GM21360 (cell line): ENCODE results near the gene MOB3A.
"Not testable (repeated sequence)": the region's sequence is repeated elsewhere in the genome, so short reads cannot be mapped to it uniquely, and the experiment has no call there.

Experiments used
- ATAC-seq: cut with Tn5 transposase; IDR thresholded peaks from one replicate; pipeline ENCODE4 v1.9.1; 2021; ENCODE audit warnings: mild to moderate bottlenecking, moderate library complexity; ENCODE audit not compliant: unreplicated experiment

MOB3A gene

DNA sequence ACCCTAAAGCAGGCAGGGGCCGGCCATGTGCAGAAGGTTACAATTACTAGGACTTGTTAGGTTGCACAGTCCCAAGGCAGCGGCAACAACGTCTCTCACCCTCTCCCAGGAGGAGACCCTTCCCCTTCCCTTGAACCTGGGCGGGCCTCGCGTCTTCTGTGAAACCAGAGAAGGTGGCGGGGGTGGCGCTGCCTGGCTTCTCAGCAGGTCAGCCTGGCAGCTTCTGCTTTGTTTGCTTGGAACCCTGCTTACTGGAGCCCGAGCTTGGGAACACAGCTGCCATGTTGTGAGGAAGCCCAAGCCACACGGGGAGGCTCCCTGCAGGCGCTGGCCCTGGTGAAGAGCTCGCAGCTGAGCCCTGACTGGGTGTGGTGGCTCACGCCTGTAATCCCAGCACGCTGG lies 60.5 kb downstream of the MOB3A start:
- ATAC-seq = no peak

DNA sequence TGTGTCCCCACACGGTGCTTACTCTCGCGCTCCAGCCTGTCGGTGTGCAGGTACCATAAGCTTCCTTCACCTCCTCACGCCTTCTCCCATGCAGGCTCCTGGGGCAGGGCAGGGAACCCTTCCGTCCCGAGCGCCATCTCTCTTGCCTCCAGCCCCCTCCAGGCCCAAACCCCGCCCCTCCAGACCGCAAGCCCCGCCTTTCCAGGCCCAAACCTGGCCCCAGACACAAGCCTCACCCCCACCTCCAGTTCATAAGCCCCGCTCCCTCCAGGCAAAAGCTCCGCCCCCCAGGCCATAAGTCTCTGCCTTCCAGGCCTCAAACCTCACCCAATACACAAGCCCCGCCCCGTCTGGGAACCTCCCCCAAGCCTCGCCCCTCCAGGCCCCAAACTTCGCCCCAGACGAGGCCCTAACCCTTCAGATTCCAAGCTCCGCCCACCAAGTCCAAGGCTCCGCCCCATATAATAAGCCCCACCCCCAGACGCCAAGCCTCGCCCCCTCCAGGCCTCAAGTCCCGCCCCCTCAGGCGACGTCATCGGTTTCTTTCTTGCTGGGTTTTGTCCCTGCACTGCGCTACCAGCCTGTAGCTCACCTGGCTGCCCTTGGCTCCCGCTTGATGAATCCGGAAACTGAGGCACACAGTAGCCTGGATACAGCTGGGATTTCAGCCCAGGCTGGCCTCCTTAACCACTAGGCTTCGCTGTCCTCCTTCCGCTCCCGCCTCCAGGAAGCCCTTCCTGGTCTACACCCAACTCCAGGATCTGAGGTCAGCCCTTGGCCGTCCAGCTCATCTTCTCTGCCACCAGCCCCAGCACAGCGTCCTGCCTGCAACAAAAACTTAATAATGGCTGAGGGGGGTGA lies 61.2 kb downstream of the MOB3A start:
- ATAC-seq = no peak

DNA sequence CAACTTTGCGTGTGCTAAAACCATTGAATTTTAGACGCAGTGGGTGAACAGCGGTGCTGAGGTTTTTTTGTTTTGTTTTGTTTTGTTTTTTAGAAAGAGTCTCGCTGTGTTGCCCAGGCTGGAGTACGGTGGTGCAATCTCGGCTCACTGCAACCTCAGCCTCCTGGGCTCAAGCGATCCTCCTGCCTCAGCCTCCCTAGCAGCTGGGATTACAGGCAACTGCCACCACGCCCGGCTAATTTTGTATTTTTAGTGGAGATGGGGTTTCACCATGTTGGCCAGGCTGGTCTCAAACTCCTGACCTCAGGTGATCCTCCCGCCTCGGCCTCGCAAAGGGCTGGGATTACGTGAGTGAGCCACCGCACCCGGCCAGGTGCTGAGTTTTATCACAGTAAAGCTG lies 61.9 kb downstream of the MOB3A start:
- ATAC-seq = not testable (repeated sequence)

DNA sequence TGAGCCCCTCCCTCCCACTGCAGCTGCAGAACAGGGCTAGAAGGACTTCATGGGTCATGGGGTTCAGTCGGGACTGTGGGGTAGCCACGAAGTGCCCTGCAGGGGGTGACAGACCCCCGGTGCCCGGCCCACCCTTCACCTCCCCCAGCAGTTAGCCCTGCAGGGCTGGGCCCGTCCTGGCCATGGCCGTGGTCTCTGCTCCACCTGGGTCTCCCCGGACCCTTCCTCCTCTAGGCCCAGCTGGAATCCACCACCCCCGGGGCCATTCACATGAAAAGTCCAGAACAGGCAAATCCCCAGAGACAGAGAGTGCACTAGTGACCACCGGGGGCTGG lies 62.3 kb downstream of the MOB3A start:
- no peak for ATAC-seq

DNA sequence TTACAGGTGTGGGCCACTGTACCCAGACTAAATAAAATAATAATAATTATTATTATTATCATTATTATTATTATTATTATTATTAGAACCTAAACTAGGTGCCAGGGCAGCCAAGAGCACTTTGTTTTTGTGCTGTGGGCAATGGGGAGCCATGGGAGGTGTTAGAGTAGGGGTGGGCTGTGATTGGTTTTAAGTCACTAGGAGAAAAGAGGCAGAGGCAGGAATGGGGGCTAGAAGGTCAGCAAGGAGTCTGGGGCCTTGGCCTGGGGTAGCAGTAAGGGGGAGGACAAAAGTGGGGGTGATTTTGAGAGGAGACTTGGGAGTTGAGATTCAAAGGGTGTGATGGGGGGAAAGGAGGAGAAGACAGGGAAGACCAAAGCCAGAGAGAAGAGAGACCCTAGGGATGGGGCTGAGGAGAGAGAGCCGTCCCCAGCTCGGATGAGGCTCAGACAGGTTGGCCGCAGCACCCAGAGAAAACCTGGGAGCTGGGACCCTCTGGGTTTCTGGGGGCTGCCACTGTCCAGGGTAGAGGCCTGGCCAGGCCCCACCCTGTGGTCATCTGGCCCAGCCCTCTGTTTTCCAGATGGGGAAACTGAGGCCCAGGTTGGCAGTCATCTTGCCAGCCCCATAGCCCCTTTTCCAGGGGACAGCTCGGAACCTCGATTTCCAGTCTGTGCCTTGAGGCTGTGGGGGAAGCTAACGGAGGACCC lies 62.9 kb downstream of the MOB3A start:
- ATAC-seq = no peak

DNA sequence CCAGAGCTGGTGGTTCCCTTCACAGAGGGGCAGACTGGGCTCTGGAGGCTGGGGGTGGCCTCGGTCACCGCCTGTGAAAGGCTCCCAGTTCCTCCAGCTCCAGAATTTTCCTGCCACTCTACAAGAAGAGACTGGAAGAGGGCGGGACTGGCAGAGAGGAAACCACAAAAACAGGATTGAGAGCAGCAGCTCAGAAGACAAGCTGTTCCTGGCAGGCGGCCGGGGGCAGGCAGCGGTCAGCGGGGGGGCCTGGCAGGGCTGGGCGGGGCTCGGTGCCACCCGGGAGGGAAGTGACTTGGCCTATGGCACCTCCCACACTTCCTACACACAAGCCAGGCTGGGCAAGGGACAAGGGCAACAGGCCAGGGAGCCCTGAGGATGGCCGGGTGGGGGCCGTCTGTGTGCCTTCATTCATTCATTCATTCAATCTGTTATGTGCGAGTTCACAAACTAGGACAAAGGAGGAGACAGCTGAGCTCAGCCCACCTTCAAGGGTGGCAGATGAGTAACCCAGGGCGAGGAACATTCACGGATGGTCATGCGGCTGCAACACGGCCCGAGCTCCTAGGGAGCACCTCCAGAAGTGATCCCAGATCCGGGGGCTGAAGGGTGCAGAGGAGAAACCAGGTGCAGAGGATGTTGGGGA lies 63.7 kb downstream of the MOB3A start:
- ATAC-seq = no peak

DNA sequence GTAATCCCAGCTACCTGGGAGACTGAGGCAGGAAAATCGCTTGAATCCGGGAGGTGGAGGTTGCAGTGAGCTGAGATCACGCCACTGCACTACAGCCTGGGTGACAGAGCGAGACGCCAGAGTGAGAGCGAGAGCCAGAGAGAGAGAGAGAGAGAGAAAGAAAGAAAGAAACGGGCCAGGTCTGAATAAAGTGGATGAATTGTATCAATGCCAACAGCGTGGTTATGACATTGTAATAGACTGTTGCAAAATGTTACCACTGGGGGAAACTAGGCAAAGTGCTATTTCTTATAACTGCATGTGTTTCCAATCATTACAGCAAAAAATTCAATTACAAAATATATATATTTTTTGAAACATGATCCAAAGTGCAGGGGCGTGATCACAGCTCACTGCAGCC lies 68.8 kb downstream of the MOB3A start:
- ATAC-seq = no peak

DNA sequence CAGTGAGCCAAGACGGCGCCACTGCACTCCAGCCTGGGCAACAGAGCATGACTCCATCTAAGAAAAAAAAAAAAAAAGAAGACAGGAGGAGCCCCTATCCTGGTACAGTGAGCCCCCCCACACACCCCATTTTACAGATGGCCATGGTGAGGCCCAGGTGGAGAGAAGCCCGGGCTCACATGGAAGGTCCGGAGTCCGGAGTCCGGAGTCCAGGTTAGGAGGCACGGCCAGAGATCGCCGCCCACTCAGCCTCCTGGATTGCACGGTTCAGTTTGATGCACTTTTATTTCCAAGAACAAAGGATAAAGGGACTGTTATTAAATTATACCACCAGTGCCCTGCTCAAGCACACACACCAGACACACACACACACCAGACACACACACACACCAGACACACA lies 69.4 kb downstream of the MOB3A start:
- ATAC-seq = no peak

DNA sequence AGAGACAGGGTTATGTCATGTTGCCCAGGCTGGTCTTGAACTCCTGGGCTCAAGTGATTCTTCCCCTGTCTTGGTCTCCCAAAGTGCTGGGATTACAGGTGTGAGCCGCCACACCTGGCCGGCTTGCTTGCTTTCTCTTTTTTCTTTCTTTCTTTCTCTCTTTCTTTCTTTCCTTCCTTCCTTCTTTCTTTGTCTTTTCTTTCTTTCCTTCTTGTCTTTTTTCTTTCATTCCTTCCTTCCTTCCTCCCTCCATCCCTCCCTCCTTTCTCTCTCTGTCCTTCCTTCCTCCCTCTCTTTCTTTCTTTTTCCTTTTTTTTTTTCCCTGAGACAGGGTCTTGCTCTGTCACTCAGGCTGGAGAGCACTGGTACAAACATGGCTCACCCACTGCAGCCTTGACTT lies 73.8 kb downstream of the MOB3A start:
- no peak for ATAC-seq

DNA sequence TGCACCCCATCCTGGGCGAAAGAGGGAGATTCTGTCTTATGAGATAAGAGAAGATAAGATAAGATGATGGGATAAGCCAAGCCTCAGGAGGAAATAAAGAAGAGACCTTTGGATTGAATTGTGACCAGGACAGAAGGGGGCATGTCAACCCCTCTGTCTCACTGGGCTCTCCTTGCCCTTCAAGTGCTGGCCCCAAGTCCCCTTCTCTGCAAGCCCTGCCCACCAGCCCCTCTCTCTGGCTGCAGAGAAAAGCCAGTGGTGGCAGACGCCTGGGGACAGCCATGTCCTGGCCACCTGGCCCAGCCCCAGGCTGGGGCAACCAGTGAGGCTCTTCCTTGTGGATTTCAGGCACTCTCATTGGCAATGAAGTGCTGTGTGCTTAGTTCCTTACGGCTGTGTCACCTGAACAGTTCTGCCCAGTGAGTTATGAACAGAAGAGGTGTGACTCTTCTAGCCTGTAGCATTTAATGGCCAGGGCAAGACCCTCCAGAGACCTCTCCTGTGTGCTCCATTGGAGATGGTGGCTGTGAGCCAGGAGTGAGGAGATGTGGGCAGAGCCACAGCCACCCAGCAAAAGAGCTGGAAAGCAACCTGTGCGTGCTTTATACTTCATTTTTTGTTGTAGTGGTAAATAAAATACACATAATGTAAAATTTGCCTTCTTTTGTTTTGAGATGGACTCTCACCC lies 74.5 kb downstream of the MOB3A start:
- ATAC-seq = no peak
